ENCODE results near the gene THEM5.

DNA sequence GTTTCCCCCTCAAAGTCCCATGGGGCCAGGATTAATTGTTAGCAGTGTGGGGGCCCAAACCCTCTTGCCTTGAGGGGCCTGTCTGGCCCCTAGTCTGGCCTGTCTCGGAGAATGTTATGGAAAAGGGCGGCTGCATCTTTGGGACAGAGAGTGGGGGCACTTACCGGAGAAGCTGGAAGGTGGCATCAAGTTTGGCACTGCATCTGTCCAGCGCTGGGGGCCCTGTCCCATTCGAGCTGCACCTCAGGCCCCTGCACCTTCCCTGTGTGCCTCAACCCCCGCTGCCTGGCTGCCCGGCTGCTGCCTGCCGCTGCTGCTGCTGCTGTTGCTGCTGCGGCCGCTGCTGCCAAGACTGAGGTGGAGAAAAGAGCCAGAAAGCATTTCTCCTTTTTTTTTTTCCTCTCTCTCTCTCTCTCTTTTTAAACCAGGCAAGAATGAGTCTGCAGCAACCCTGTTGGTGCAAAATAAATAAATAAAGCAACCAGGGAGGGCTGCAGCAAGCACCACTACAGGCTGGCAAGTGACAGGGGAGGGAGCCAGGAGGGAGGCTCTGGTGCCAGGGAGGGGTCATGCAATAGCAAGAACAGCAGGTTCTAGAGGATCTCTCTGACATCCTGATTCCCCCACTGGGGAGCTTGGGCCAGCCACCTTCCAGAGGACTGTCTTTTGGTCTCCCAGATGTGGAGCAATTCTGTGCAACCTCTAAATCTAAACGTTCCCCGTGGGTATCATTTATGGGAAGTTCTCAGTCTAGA lies 48.3 kb downstream of the THEM5 start, which contains the start of gene LINGO4:
- TF ChIP-seq ZNF384 (IDR thresholded peaks at IDR 0.05) = no peak
- TF ChIP-seq NFRKB (IDR thresholded peaks at IDR 0.05) = no peak
- no peak for TF ChIP-seq ARNT (IDR thresholded peaks at IDR 0.05)
- no peak for TF ChIP-seq FOXA1 (IDR thresholded peaks at IDR 0.05)
- TF ChIP-seq SP1 (IDR thresholded peaks at IDR 0.05) = no peak
- no peak for TF ChIP-seq FOXM1 (IDR thresholded peaks at IDR 0.05; ENCODE audit: borderline replicate concordance)
- TF ChIP-seq FOXK2 (IDR thresholded peaks at IDR 0.05) = no peak
- TF ChIP-seq TARDBP (IDR thresholded peaks at IDR 0.05) = no peak
- no peak for TF ChIP-seq ELF4 (IDR thresholded peaks at IDR 0.05)
- no peak for TF ChIP-seq CTBP1 (IDR thresholded peaks at IDR 0.05; ENCODE audit: borderline replicate concordance)
- TF ChIP-seq SUZ12 (IDR thresholded peaks at IDR 0.05) = no peak
- TF ChIP-seq, protein P1, sequence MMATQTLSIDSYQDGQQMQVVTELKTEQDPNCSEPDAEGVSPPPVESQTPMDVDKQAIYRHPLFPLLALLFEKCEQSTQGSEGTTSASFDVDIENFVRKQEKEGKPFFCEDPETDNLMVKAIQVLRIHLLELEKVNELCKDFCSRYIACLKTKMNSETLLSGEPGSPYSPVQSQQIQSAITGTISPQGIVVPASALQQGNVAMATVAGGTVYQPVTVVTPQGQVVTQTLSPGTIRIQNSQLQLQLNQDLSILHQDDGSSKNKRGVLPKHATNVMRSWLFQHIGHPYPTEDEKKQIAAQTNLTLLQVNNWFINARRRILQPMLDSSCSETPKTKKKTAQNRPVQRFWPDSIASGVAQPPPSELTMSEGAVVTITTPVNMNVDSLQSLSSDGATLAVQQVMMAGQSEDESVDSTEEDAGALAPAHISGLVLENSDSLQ (IDR thresholded peaks at IDR 0.05) = no peak
- TF ChIP-seq HDGF (IDR thresholded peaks at IDR 0.05; ENCODE audit: borderline replicate concordance) = no peak
